Activated gamma-delta T cell treated with Interleukin-2 at 50 U/mL for 16 hours (primary cell): Measurements from ENCODE around the gene EXTL2.
A peak's percentile ranks its signal among the peaks of the same experiment; 100 is the strongest.
"Not testable (repeated sequence)": the region's sequence is repeated elsewhere in the genome, so short reads cannot be mapped to it uniquely, and the experiment has no call there.

Experiments
- DNase-seq: peaks from one replicate; pipeline ENCODE4 v3.0.0-alpha.2; 2020

EXTL2 gene

DNA sequence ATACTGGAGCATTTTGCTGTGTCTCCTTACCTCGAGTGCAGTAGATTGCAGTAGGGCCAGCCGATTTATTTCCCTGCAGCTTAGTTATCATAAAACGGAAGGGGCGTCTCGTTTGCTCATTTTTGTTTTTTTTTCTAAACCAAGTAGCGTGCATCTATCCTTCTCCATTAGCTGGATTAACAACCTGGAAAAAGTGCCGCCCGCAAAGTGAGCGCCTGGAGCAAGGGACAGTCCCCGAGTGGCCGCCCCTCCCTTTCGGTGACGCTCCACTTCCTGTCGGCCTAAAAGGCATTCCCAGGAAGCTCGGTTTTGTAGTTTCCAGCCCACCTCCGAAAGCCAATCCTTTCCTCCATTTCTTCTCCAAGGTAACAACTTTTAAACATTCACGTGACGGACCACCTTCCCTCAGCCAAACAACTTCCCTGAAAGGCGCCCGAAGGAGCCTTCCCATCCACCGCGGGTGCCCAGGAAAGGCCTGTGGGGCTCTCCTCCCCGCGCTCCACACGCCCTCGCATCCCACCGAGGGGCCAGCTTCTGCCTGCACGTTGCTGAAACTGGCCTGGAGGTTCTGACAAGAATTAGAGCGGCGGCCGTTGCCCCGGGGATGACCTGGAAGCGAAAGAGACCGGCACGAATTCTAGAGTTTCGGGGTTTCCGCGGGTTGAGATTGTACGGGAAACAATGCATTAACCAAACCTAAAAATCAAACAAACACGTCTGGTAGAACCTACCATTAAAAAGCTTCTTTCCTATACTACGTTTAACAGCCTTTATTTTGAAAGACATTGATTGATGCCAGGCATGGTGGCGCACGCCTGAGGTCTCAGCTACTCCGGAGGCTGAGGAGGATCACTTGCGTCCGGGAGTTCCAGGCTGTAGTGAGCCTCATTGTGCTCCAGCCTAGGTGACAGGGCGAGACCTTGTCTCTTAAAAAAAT, at the start of gene EXTL2:
Gene EXTL2 (minus strand): TSS at position 240 of the 937 bp plus-strand sequence. CDS start 6,085 bp downstream, outside the sequence.
- DNase-seq, result peak; percentile 38

DNA sequence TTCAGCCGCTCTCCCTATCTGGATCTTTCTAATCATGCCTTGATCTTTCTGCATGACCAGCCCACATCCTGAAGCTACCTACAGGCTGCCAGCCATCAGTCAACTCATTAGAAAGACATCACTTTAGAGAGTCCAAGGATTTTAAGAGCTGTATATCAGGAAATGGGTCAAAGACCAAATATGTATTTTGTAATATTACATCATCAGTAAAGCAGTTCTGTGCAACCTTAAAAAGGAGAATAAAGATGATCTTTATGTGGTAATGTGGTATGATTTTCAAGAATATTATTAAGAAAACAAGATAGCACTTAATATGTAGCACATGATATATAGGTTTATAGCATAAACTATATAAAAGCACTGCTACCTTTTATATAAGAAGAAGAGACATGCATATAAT, 48.9 kb upstream of the EXTL2 start:
- no peak for DNase-seq

DNA sequence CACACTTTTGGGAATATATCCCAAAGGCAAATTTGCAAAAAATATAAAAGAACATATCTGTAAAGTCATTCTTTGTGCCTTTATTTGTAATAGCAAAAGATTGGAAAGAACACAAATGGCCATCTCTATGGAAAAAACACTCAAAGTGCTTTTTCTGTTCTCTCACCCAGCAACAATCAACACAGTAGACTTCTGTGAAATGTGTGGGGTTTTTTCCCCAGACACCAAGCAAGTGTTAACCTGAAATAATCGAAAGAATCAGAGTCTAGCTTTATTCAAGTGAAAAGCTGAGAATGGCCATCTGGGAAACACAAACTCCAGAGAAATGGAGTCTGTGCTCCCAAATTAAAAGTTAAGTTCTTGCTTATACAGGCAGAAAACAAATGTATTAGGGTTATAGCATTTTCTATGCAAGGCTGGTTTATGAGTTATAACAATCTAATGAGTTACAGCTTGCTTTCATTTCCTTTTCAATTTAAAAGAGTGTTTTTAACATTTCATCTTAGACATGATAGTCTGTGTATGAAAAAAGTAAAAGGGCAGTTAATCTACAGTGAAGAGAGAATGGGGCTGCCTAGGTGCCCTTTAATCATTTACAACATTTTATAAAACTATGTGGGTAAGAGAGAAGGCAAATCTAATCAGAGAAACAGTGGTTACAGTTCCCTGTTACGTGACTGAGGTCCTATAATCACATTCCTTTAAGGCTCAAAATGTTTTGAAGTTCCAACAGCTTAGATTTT, 47.8 kb upstream of the EXTL2 start:
- DNase-seq, result no peak

- DNase-seq, result no peak
These were observed 47.1 kb upstream of the EXTL2 start for GRCh38 chr1:100941580-100942216.

GRCh38 chr1:100941098-100941527, 46.5 kb upstream of the EXTL2 start:
- DNase-seq, result no peak

DNA sequence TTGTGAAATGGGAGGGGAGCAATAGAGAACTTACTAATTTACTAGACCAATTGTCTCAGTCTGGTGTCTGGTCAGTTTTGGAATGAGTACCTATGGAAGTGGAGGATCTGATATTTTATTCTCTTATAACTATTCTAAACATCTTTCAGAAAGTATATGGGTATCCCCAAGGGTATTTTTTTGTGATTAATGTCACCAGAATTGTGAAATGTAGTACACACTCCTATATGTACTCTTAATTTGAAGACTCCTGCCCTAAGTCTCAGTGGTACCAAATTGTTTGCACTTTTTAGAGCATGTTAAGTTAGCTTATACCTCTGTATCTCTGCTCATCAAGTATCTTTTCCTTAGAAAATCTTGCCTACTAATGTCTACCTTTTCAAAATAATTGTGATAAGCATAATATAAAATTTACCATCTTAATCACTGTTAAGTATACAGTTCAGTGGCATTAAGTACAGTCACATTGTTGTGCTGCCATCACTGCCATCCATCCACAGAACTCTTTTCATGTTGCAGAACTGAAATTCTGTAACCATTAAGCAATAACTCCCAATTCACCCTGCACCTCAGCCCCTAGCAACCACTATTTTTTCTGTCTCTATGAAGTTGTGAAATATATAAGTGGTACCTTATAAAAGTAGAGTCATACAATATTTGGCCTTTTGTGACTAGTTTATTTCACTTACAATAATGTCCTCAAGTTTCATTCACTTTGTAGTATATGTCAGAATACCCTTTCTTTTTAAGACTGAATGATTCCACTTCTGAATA, 41.7 kb upstream of the EXTL2 start:
- DNase-seq, result no peak

GRCh38 chr1:100933555-100933954, 38.9 kb upstream of the EXTL2 start:
- DNase-seq, result not testable (repeated sequence)

- DNase-seq, result no peak
These were observed 37.1 kb upstream of the EXTL2 start for GRCh38 chr1:100931716-100932115.

GRCh38 chr1:100930494-100930893, 35.9 kb upstream of the EXTL2 start:
- no peak for DNase-seq

- no peak for DNase-seq
These were observed 33.5 kb upstream of the EXTL2 start for GRCh38 chr1:100928128-100928527.

DNA sequence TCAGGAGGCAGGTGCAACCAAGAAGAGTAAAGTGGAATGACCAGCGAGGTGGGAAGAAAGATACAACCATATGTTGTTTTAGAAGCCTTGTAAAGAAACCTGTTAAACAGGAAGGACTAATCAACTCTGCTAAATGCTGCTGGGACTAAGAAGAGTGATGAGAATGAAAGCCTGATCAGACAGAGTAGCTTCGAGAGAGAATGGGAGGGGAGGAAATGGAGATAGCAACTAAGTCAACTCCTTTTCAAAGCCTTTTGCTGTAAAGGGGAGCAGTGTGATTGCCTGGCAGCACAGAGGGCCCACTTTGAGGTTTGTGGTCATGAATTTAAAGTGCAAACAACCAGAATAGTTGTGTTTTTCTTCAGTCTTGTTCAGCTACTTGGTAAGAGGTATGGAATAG, 32.6 kb upstream of the EXTL2 start:
- DNase-seq, result peak; percentile 59

GRCh38 chr1:100926240-100926639, 31.6 kb upstream of the EXTL2 start:
- no peak for DNase-seq

GRCh38 chr1:100924991-100925390, 30.3 kb upstream of the EXTL2 start:
- no peak for DNase-seq

DNA sequence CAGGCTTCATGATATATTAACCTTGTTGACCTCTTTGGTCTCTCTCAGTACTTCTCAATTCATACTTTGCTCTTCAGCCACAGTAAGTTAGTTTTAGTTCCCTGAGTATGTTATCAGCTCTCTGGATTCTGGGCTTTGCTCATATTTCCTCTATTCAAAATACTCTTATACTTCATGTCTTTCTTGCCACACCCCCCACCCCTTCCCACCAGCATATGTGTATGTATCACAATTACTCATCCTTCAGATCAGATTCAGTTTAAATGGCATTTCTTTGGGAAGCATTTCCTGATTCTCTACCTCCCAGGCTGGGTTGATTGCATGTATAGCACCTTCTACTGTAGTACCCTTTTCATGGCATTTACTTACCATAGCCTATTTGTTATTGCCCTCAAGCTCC, 29.6 kb upstream of the EXTL2 start:
- no peak for DNase-seq

DNA sequence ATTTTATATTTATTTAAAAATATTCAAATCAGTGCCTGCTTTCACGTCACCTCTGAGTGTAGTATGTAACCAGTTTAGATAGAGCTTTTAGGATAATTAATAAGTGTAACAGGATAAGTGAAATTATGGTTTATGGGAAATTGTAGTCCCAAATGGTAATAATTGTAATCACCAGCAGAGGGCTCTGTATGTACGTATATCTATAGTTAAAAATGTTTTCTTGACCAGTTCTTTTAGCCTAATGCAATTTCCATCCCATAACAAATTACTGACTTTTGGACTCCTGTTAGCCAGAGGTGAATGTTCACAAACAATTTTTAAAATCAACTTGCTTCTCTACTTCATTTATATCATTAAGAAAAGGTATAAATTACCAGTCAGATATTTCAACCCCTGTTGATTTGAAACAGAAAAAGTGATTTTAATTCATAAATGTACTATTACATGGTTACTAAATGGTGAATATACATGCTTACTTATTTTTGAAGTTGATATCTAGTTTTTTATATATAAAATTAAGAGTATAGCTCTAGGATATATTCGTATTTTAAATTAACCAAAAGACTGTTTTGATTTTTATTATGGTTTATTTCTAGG, 26.6 kb upstream of the EXTL2 start:
- no peak for DNase-seq

GRCh38 chr1:100912019-100912418, 17.4 kb upstream of the EXTL2 start:
- DNase-seq, result no peak

- no peak for DNase-seq
These were observed 14.4 kb upstream of the EXTL2 start for GRCh38 chr1:100909018-100909417.

- DNase-seq, result no peak
These were observed 13.2 kb upstream of the EXTL2 start for GRCh38 chr1:100907887-100908286.

DNA sequence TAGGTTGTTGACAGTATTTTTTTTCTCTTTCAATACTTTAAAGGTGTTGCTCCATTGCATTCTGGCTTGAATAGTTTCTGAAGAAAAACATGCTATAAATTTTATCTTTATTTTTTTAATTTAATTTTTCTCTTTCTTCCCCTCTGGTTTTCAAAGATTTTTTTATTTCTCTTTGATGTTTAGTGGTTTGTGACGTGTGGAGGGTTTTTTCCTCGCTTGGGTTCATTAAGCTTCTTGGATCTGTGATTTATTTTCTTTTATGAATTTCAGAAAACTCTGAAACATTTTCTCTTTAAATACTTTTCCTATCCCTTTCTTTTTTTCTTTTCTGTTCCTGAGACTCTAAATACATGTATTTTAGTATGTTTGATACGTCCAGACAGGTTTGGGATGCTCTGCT, 10.5 kb upstream of the EXTL2 start:
- no peak for DNase-seq

GRCh38 chr1:100904528-100904927, 9.9 kb upstream of the EXTL2 start:
- DNase-seq, result no peak

- DNase-seq, result no peak
These were observed 9.1 kb upstream of the EXTL2 start for GRCh38 chr1:100903777-100904176.

DNA sequence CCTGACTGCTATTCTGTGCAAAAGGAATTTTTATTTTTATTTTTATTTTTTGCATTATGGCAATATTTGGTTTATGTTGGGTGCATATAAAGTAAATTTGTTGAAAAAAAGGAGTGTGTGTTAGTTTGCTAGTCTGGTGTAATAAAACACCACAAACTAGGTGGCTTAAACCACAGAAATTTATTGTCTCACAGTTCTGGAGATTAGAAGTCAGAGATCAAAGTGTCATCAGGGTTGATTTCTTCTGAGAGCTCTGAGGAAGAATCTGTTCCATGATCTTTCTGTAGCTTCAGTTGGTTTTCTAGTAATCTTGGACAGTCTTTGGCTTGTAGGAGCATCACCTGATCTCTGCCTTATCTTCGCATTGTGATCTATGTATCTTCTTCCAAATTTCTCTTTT, 7.7 kb upstream of the EXTL2 start:
- no peak for DNase-seq
